ENCODE measurements around the gene C11orf86. TPM values are rescaled to one million over a fixed set of nuclear protein-coding genes. Genes with fewer than 3 reads are reported as not detected.

The C11orf86 gene
- total and polyA plus RNA-seq, 10 of the 15 experiments (the other 5 are each of a cell fraction or from before 2014, with no cell fraction given): not detected

GRCh38 chr11:66967670-66968425, 7.3 kb upstream of the C11orf86 start:
- FAIRE-seq: no peak
- ChIA-PET RAD21 (ENCODE audit: unreplicated experiment) (no interaction called here), POLR2A (no interaction called here), SMC1A (ENCODE audit: uncharacterized antibody, unreplicated experiment) (no interaction called here), CTCF (no interaction called here)
- in situ Hi-C loops (cut with MboI): no loop called here
- H3K4me3 ChIP-seq: no peak overlapping the region
- H3K79me2 ChIP-seq (ENCODE audit: control insufficient read depth, insufficient read depth, low read length): no peaks in the 10 kb centered on the region
- no peak overlapping the region for H3K4me2 ChIP-seq (ENCODE audit: control insufficient read depth, insufficient read depth)
- no peak for TF ChIP-seq CHD1 (IDR thresholded peaks at IDR 0.05; ENCODE audit: low read depth, low read length)
- no peak for TF ChIP-seq HDGF (IDR thresholded peaks at IDR 0.05)
- TF ChIP-seq ZSCAN29 (IDR thresholded peaks at IDR 0.05): no peak
- H3K27me3 ChIP-seq (replicated peaks in 1 of 2; ENCODE audit: control insufficient read depth in 2 of 2, insufficient read depth in 2 of 2, low read length in 1 of 2): no peaks in the 10 kb centered on the region
- intact Hi-C loops (cut with micrococcal nuclease; ENCODE audit: unreplicated experiment): no loop called here
- no peak overlapping the region for H3K27ac ChIP-seq (ENCODE audit: control insufficient read depth, insufficient read depth)
- no peaks in the 10 kb centered on the region for H3K36me3 ChIP-seq (ENCODE audit: control insufficient read depth in 2 of 2, insufficient read depth in 2 of 2, low read length in 1 of 2)
- 72% methylated on average over 5 of the region's 5 CpGs for WGBS (ENCODE audit: insufficient coverage, insufficient replicate concordance, low lambda C conversion rate, missing lambda C conversion rate)
- no peak for ATAC-seq
- no peak overlapping the region for H2AFZ ChIP-seq (ENCODE audit: control insufficient read depth, low read depth, low read length)
- no peak overlapping the region for H3K9ac ChIP-seq (ENCODE audit: control insufficient read depth, insufficient read depth, low read length)
- H3K4me1 ChIP-seq (ENCODE audit: control insufficient read depth, insufficient read depth, low read length): no peaks in the 10 kb centered on the region
- no peaks in the 10 kb centered on the region for H3K9me3 ChIP-seq (replicated peaks; ENCODE audit: control insufficient read depth, insufficient read depth, low read length)
- H4K20me1 ChIP-seq (ENCODE audit: control insufficient read depth, insufficient read depth): no peaks in the 10 kb centered on the region
- no TSS peak for BruUV-seq (replicated peaks)
- no peak for DNase-seq (ENCODE audit: low read depth, low spot score)

GRCh38 chr11:66969584-66970225, 5.4 kb upstream of the C11orf86 start:
- CTCF ChIA-PET: no interaction called here
- intact Hi-C loops (cut with micrococcal nuclease; ENCODE audit: unreplicated experiment) (no loop called here), in situ Hi-C loops (cut with MboI) (no loop called here)
- SMC1A ChIA-PET (ENCODE audit: uncharacterized antibody, unreplicated experiment): interaction anchor here (0.6 kb wide), 1 partner anchor 23 kb away, joined by 3 read pairs; no protein-coding TSS in a partner anchor
- WGBS (ENCODE audit: insufficient coverage, insufficient replicate concordance, low lambda C conversion rate, missing lambda C conversion rate): 42% methylated on average over 6 of the region's 6 CpGs
- Histone ChIP-seq H3K27ac (ENCODE audit: control insufficient read depth, insufficient read depth) (no peak overlapping the region), H2AFZ (ENCODE audit: control insufficient read depth, low read depth, low read length) (no peak overlapping the region), H3K9ac (ENCODE audit: control insufficient read depth, insufficient read depth, low read length) (no peak overlapping the region), H3K4me2 (ENCODE audit: control insufficient read depth, insufficient read depth) (no peak overlapping the region), H3K36me3 (ENCODE audit: control insufficient read depth in 2 of 2, insufficient read depth in 2 of 2, low read length in 1 of 2) (no peaks in the 10 kb centered on the region), H3K4me1 (ENCODE audit: control insufficient read depth, insufficient read depth, low read length) (no peaks in the 10 kb centered on the region), H3K4me3 (no peak overlapping the region), H3K27me3 (replicated peaks in 1 of 2; ENCODE audit: control insufficient read depth in 2 of 2, insufficient read depth in 2 of 2, low read length in 1 of 2) (no peaks in the 10 kb centered on the region), H3K9me3 (replicated peaks; ENCODE audit: control insufficient read depth, insufficient read depth, low read length) (no peaks in the 10 kb centered on the region), H3K79me2 (ENCODE audit: control insufficient read depth, insufficient read depth, low read length) (no peaks in the 10 kb centered on the region), H4K20me1 (ENCODE audit: control insufficient read depth, insufficient read depth) (no peaks in the 10 kb centered on the region)
- no peak for DNase-seq (ENCODE audit: low read depth, low spot score)
- ATAC-seq: no peak
- no TSS peak for BruUV-seq (replicated peaks)
- no peak for FAIRE-seq
- RAD21 ChIA-PET (ENCODE audit: unreplicated experiment): no interaction called here
- POLR2A ChIA-PET: no interaction called here
- TF ChIP-seq RUNX3 (IDR thresholded peaks at IDR 0.05; ENCODE audit: low read length): no peak
- TF ChIP-seq ATF3 (IDR thresholded peaks at IDR 0.05; ENCODE audit: borderline replicate concordance, extremely low read depth, low read depth, low read length): no peak
- TF ChIP-seq WRNIP1 (IDR thresholded peaks at IDR 0.05; ENCODE audit: borderline replicate concordance, low read depth, low read length): no peak
- TF ChIP-seq ESRRA (IDR thresholded peaks at IDR 0.05; ENCODE audit: low read length): no peak
